Pancreas (tissue), 10 donors: ENCODE measurements around the gene TBC1D4. TPM values are rescaled to one million over a fixed set of nuclear protein-coding genes. Genes with fewer than 3 reads are reported as not detected.

Source experiments
- ATAC-seq, 4 donors: fragments of 200-7000 bp; cut with Tn5 transposase; one replicate each; pipeline versions ENCODE4 v1.8.0 to v1.9.1; 2020; ENCODE audit warnings: mild to moderate bottlenecking in 4 of 4, moderate library complexity in 4 of 4
- DNase-seq, 6 donors: peaks; one replicate each; pipeline ENCODE4 v3.0.0-alpha.2; 2020
- FAIRE-seq: peaks from 2 replicates; lab custom pipeline; 2012; peaks lifted over from hg19 to GRCh38; lab: Jason Lieb, UNC
- H3K27ac ChIP-seq, 4 donors: fragments of 200-600 bp; sonication (generic); 1 replicate in 3 of 4; 2 replicates in 1 of 4; pipeline versions ENCODE4 v1.5.0 to v1.8.0; 2020
- H3K27me3 ChIP-seq, 4 donors: fragments of 200-600 bp; one replicate each; pipeline ENCODE4 v1.8.0; 2021
- H3K36me3 ChIP-seq, 3 donors: fragments of 200-600 bp; sonication (generic) in 1 of 3; one replicate each; pipeline versions ENCODE4 v1.5.0 to v1.8.0; 2020 to 2021
- H3K4me1 ChIP-seq, 3 donors: fragments of 200-600 bp; one replicate each; pipeline ENCODE4 v1.8.0; 2021
- H3K4me3 ChIP-seq, 4 donors: fragments of 200-600 bp; sonication (generic) in 2 of 4; one replicate each; pipeline versions ENCODE4 v1.5.0 to v1.8.0; 2020 to 2021
- H3K9me3 ChIP-seq, 4 donors: fragments of 200-600 bp; one replicate each; pipeline ENCODE4 v1.8.0; 2021
- CTCF ChIP-seq, 4 donors: fragments of 200-600 bp; sonication (generic) in 3 of 4; IDR thresholded peaks; one replicate each; pipeline versions ENCODE4 v1.5.0 to v1.8.0; 2021; ENCODE audit warnings: antibody characterized with exemption in 4 of 4
- WGBS, 2 donors: extraction: QIAGEN DNeasy Blood & Tissue Kit; methylation state at CpG; one replicate each; pipeline ENCODE4 v1.1.7; 2013; 5-methylcytosine and 5-hydroxymethylcytosine counted together
- intact Hi-C, 3 donors: fragments of 100-400 bp; cut with DNase I; formaldehyde crosslinking; loops; one replicate each; pipeline versions ENCODE4 v1.11.1 to v1.14.2; 2022
- polyA plus RNA-seq, 2 donors: library from polyadenylated mRNA; stranded (reverse); fragments of 200-250 nt; gene quantifications; one replicate each; pipeline ENCODE4 v1.2.3, GENCODE V29; 2013
- total RNA-seq, 6 donors: library from RNA; stranded (reverse); fragmentation: NEBNext Ultra II Directional in 4 of 6; extraction: Animal tissue kit (Norgen Biotek cat#: 25700) in 4 of 6; gene quantifications; one replicate each; pipeline versions ENCODE4 v1.2.1 to v1.2.4, GENCODE V29; 2021 to 2023
- donor health status: healthy with polysubstance abuse.
- donor health status: DM: no; HTN: no; CAD: no; lungs with moderate emphysema.
- donor health status: DM: no; HTN: no; CAD: no.
- donor health status: control.
- donor health status: control.
- donor health status: Bipolar disorder and iron deficiency.
- donor health status: DM: yes; HTN: yes; CAD: no.
- donor health status: DM: no; HTN: no; CAD: no.
- donor health status: DM: no; HTN: no; CAD: no.
- donor health status: DM: yes; HTN: yes; CAD: no.

TBC1D4 gene
- total and polyA plus RNA-seq, 8 donors: 8.2 to 19.7 (median 10.5) TPM

GRCh38 chr13:75415171-75415570, 66.8 kb downstream of the TBC1D4 start:
- no peak for TF ChIP-seq CTCF (IDR thresholded peaks at IDR 0.05)
- Histone ChIP-seq H3K27me3 (no peaks in the 10 kb centered on the region), H3K36me3 (no peaks in the 10 kb centered on the region), H3K9me3 (no peaks in the 10 kb centered on the region), H3K4me3 (no peak overlapping the region), H3K27ac (no peak overlapping the region), H3K4me1 (peaks cover 7 to 34% (median 25%) of the 10 kb centered on the region in 3 donors)
- FAIRE-seq (no peak), ATAC-seq (no peak), DNase-seq (no peak)
- intact Hi-C loops: no loop called here
- 84 to 90% methylated on average over 2 of the region's 2 CpGs for WGBS, 2 donors

GRCh38 chr13:75414036-75414827, 67.7 kb downstream of the TBC1D4 start:
- 79 to 83% methylated on average over 2 of the region's 2 CpGs for WGBS, 2 donors

DNA sequence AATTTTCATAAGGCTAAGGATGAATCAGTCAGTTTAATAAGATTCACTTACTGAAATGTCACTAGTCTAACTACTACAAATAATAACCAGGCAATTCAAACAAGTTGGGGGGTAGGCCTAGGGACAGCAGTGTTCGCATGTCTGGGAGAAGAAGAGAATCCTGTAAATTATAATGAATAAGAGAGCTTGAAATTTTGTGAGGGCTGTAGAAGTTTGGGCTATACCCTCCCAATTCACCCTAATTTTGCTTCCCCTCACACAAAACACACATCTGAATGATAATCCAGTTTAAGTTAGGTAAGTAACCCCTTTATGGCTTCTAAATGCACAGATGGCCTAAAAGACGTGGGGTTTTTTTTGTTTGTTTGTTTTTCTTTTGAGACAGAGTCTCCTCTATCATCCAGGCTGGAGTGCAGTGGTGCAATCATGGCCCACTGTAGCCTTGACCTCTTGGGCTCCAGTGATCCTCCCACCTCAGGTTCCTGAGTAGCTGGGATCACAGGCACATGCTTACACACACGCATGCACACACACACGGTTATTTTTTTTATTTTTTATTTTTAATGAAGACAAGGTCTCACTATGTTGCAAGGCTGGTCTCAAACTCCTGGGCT, 69.9 kb downstream of the TBC1D4 start:
- no peak for DNase-seq
- Histone ChIP-seq H3K4me1 (peaks cover 2 to 21% (median 4%) of the 10 kb centered on the region in 3 donors), H3K9me3 (no peaks in the 10 kb centered on the region), H3K27me3 (no peaks in the 10 kb centered on the region), H3K36me3 (no peaks in the 10 kb centered on the region), H3K27ac (no peak overlapping the region), H3K4me3 (no peak overlapping the region)
- intact Hi-C loops: no loop called here
- no peak for ATAC-seq
- whole genome bisulfite sequencing, 2 donors: 71 to 77% methylated on average over 4 of the region's 4 CpGs
- TF ChIP-seq CTCF (IDR thresholded peaks at IDR 0.05): no peak
- no peak for FAIRE-seq

More at GRCh38 chr13:75414036-75414827, 67.7 kb downstream of the TBC1D4 start:
- intact Hi-C loops: no loop called here
- no peaks in the 10 kb centered on the region for H3K36me3 ChIP-seq
- no peak overlapping the region for H3K4me3 ChIP-seq
- H3K4me1 ChIP-seq: peaks cover 7 to 34% (median 24%) of the 10 kb centered on the region in 3 donors
- H3K27me3 ChIP-seq: no peaks in the 10 kb centered on the region
- no peak for DNase-seq
- no peak for FAIRE-seq
- TF ChIP-seq CTCF (IDR thresholded peaks at IDR 0.05): no peak
- no peak for ATAC-seq
- H3K9me3 ChIP-seq: no peaks in the 10 kb centered on the region
- no peak overlapping the region for H3K27ac ChIP-seq

DNA sequence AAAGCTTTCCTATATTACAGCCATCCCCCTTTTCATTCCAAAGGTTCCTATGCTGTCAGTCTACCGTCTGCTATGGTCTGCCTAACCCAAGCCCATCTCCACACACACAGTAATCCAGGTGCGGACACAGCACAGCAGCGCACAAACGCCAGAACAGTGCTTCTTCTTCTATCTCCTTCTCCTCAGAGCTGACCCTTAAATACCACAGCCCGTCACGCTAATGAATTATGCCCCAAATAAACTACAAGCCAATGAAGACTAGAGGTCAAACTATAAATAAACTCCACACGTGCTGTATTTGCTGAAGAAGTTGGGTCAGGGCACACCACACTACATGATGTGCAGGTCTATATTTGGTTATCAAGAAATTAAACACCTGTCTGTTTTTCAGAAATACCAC, 71.8 kb downstream of the TBC1D4 start:
- Histone ChIP-seq H3K27ac (no peak overlapping the region), H3K4me1 (peaks cover 0 to 7% (median 4%) of the 10 kb centered on the region in 3 donors), H3K9me3 (no peaks in the 10 kb centered on the region), H3K36me3 (no peaks in the 10 kb centered on the region), H3K27me3 (no peaks in the 10 kb centered on the region), H3K4me3 (no peak overlapping the region)
- ATAC-seq: no peak
- intact Hi-C loops: no loop called here
- FAIRE-seq: no peak
- 82 to 84% methylated on average over 7 of the region's 7 CpGs for WGBS, 2 donors
- no peak for TF ChIP-seq CTCF (IDR thresholded peaks at IDR 0.05)
- DNase-seq: no peak

DNA sequence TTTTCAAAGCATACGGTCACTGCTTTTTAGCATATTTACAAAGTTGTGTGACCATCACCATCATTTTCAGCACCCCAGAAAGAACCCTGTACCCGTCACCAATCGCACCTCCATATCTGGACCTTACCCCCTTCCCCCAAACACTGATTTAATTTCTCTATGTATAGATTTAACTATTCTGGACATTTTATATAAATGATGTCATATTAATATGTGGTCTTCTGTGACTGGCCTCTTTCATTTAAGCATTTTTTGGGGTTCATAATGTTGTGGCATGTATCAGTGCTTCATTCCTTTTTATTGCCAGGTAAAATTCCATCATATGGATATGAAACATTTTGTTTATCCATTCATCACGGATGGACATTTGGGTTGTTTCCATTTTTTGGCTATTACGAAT, 74.0 kb downstream of the TBC1D4 start:
- Histone ChIP-seq H3K4me3 (no peak overlapping the region), H3K27ac (no peak overlapping the region), H3K27me3 (no peaks in the 10 kb centered on the region), H3K4me1 (peaks cover 0 to 7% (median 0%) of the 10 kb centered on the region in 3 donors), H3K9me3 (no peaks in the 10 kb centered on the region), H3K36me3 (no peaks in the 10 kb centered on the region)
- TF ChIP-seq CTCF (IDR thresholded peaks at IDR 0.05): no peak
- 80 to 82% methylated on average over 5 of the region's 5 CpGs for WGBS, 2 donors
- DNase-seq: no peak
- intact Hi-C loops: no loop called here
- no peak for ATAC-seq
- FAIRE-seq: no peak
